ENCODE results near the gene DENND4A. TPM values are rescaled to one million over a fixed set of nuclear protein-coding genes. Genes with fewer than 3 reads are reported as not detected.
A peak's percentile ranks its signal among the peaks of the same experiment; 100 is the strongest.

DENND4A gene
- total and polyA plus RNA-seq, 10 of the 15 experiments (the other 5 are each of a cell fraction or from before 2014, with no cell fraction given) = 14.2 to 81.8 (median 34.1) TPM

- no peak for DNase-seq (ENCODE audit: low read depth, low spot score)
Observed at GRCh38 chr15:65651831-65652749, 140.0 kb downstream of the DENND4A start.

More at GRCh38 chr15:65651831-65652749, 140.0 kb downstream of the DENND4A start:
- no peak overlapping the region for H3K9ac ChIP-seq (ENCODE audit: control insufficient read depth, insufficient read depth, low read length)
- TF ChIP-seq NR2C2 (IDR thresholded peaks at IDR 0.05; ENCODE audit: borderline replicate concordance, control insufficient read depth, insufficient read length, low read depth) (peak; percentile 15), POLR2AphosphoS5 (IDR thresholded peaks at IDR 0.05; ENCODE audit: low read length) (0 out of 2 replicates have a peak, but pooled peaks have one; percentile 4), MLLT1 (IDR thresholded peaks at IDR 0.05) (no peak)
- WGBS (ENCODE audit: insufficient coverage, insufficient replicate concordance, low lambda C conversion rate, missing lambda C conversion rate) = 90% methylated on average over 11 of the region's 11 CpGs
- RAD21 ChIA-PET (ENCODE audit: unreplicated experiment) = no interaction called here
- CTCF ChIA-PET = interaction anchor here (0.6 to 1.2 kb wide), 4 partner anchors 8 to 154 kb away, joined by 3 read pairs; no protein-coding TSS in a partner anchor
- no peaks in the 10 kb centered on the region for H3K79me2 ChIP-seq (ENCODE audit: control insufficient read depth, insufficient read depth, low read length)
- H3K27ac ChIP-seq (ENCODE audit: control insufficient read depth, insufficient read depth) = no peak overlapping the region
- H3K9me3 ChIP-seq (replicated peaks; ENCODE audit: control insufficient read depth, insufficient read depth, low read length) = no peaks in the 10 kb centered on the region
- in situ Hi-C loops (cut with MboI) = no loop called here
- FAIRE-seq (no peak), ATAC-seq (no peak)
- H3K4me1 ChIP-seq (ENCODE audit: control insufficient read depth, insufficient read depth, low read length) = peaks cover 9% of the 10 kb centered on the region
- BruUV-seq (replicated peaks) = no TSS peak
- H3K36me3 ChIP-seq (ENCODE audit: control insufficient read depth in 2 of 2, insufficient read depth in 2 of 2, low read length in 1 of 2) = peaks cover 0 to 33% of the 10 kb centered on the region in 2 experiments; a peak in 3 of 4 replicates
- no peak overlapping the region for H3K4me3 ChIP-seq
- no peaks in the 10 kb centered on the region for H4K20me1 ChIP-seq (ENCODE audit: control insufficient read depth, insufficient read depth)
- POLR2A ChIA-PET = interaction anchor here (0.7 kb wide), 1 partner anchor 35 kb away, joined by 3 read pairs; no protein-coding TSS in a partner anchor
- no peak overlapping the region for H3K4me2 ChIP-seq (ENCODE audit: control insufficient read depth, insufficient read depth)
- no peaks in the 10 kb centered on the region for H3K27me3 ChIP-seq (replicated peaks in 1 of 2; ENCODE audit: control insufficient read depth in 2 of 2, insufficient read depth in 2 of 2, low read length in 1 of 2)
- no peak overlapping the region for H2AFZ ChIP-seq (ENCODE audit: control insufficient read depth, low read depth, low read length)
- SMC1A ChIA-PET (ENCODE audit: uncharacterized antibody, unreplicated experiment) = interaction anchor here (1.4 to 2.1 kb wide), 5 partner anchors 9 to 185 kb away, joined by 3 to 10 read pairs (median 5); no protein-coding TSS in a partner anchor
- intact Hi-C loops (cut with micrococcal nuclease; ENCODE audit: unreplicated experiment) = no loop called here

Measured in GM12878 (cell line).